NCI-H2196 treated with DMSO at 0.1 percent for 48 hours (cell line): ENCODE measurements around the gene NCR3LG1.
"Not testable (repeated sequence)": the region's sequence is repeated elsewhere in the genome, so short reads cannot be mapped to it uniquely, and the experiment has no call there.

ENCODE experiments used
- DNase-seq: peaks from one replicate; lab custom pipeline; 2025; ENCODE audit not compliant: unreplicated experiment; lab: John Stamatoyannopoulos, UW

Gene NCR3LG1

GRCh38 chr11:17410606-17411379, 59.2 kb downstream of the NCR3LG1 start:
- DNase-seq: no peak

GRCh38 chr11:17411418-17411817, 59.8 kb downstream of the NCR3LG1 start:
- no peak for DNase-seq

DNA sequence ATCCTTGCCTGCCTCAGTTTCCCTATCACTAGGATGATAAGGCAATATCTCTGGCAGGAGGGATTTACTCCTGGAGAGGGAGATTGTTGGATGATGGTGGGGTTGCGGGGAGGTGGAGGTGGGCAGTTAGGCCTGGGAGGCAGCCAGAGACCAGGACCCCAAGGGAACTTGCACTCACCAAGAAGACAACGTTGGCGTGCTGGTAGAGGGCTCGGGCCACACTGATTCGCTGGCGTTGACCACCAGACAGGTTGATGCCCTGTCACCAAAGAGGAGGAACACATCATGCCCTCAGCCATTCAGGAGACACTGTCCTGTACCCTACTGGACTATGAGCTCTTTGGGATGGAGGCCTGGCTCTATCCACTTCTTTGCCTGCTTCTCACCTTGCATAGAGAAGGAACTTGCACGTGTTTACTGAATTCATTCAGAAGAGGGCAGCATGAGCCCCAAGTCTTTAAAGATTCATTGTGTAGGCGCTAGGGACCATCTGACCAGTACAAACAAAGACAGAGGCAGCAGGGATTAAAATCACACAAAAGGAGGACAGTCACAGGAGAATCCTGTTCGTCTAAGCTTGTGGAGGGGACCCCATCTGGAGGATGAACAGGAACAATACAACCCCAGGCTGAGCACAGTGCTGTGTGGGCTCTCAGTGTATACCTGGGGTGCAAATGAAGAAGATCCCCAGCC, 61.0 kb downstream of the NCR3LG1 start:
- no peak for DNase-seq

- DNase-seq: peak; percentile 53
These were observed 62.1 kb downstream of the NCR3LG1 start for GRCh38 chr11:17413414-17414316.

- no peak for DNase-seq
These were observed 62.7 kb downstream of the NCR3LG1 start for GRCh38 chr11:17414317-17414737.

DNA sequence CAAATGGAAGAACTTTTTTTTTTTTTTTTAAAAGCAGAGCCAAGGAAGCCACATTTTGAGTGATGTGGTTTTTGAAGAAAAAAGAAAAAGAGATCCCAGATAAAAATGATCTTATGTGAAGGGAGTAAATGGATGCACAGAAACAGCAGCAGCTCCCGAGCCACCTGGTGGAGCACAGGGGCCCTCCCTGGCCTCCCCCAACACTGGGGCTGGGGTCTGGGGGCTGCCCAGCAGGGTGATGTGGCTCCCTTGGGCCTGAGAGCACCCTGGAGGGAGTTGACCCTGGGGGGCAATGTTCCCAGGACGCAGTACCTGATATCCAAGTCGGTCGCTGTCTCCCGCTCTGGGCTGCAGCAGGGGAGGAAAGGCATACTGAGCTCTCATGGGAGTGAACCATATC, 63.4 kb downstream of the NCR3LG1 start:
- no peak for DNase-seq

GRCh38 chr11:17415523-17416104, 64.0 kb downstream of the NCR3LG1 start:
- DNase-seq: no peak

DNA sequence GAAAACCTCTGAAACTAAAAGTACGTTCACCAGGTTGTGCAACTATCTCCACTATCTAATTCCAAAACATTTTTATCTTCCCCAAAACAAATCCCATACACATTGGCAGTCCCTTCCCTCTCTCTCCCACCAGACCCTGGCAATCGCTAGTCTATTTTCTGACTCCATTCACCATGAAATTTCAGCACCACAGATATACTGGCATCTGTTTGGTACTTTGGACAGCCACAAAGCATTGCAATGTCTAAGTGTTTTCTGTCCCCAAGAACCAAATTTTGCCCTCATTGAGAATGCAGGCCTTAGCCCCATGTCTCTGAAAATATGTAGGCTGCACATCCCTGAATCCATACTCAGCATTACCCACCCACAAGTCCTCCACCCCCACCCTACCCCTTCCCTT, 64.9 kb downstream of the NCR3LG1 start:
- DNase-seq: no peak

- DNase-seq: no peak
These were observed 67.0 kb downstream of the NCR3LG1 start for GRCh38 chr11:17418444-17419081.

GRCh38 chr11:17421781-17422180, 70.2 kb downstream of the NCR3LG1 start:
- no peak for DNase-seq

GRCh38 chr11:17423533-17424310, 72.1 kb downstream of the NCR3LG1 start:
- no peak for DNase-seq

DNA sequence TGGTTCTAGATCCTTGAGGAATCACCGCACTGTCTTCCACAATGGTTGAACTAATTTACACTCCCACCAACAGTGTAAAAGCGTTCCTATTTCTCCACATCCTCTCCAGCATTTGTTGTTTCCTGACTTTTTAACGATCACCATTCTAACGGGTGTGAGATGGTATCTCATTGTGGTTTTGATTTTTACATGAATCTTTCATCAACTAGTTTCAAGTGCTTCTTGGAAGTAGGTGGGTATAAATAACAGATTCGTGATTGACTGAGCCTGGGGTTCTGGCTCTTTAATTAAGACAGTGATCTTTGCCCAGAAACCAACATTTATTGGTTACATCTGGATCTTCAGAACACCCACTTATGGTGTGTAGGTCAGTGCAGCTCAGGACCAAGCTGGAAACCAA, 74.6 kb downstream of the NCR3LG1 start:
- DNase-seq: not testable (repeated sequence)
